Ureter (tissue), 1 donor: ENCODE measurements around the gene RREB1. TPM values are rescaled to one million over a fixed set of nuclear protein-coding genes. Genes with fewer than 3 reads are reported as not detected.

Experiments used
- DNase-seq: peaks from one replicate; pipeline ENCODE4 v3.0.0-alpha.2; 2020; ENCODE audit warnings: low spot score
- total RNA-seq: library from RNA; stranded (reverse); gene quantifications from one replicate; pipeline ENCODE4 v1.2.4, GENCODE V29; 2023
- donor health status: DM: yes; HTN: yes; CAD: no.

RREB1 gene
- total RNA-seq, 1 donor from 2014 or later: 74.6 TPM

DNA sequence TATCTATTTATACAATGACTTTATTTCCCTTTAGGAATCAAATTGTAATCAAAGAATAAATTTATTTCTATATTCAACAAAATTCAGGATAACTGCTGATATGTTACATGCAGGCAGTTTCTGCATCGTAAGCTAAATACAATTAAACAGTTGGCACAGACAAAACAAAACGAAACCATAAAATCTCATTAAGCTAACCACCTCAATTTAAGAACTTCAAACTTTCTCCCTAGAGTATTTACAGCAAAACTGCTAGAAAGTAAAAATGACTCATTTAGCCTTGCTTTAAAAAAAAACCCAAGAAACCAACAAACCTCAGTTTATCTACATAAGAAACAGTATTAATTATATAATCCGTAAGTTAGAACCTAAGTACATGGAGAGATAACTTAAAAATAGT is 188.2 kb downstream of the RREB1 start:
- DNase-seq: no peak

DNA sequence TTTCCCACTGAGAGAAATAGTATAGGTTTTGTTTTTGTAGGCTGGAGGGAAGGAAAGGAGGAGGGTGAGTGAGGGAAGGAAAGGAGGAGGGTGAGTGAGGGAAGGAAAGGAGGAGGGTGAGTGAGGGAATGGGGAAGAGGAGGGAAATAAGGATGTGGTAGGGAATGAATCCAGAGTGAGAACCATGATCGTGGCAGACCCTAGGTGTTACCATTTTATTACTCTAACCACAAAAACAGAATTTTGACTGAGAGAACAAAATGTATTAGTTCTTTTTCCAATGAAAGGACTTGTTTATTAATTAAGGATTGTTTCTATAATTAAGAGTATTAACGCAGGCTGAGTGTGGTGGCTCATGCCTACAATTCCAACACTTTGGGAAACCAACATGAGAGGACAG is 188.8 kb downstream of the RREB1 start:
- no peak for DNase-seq

DNA sequence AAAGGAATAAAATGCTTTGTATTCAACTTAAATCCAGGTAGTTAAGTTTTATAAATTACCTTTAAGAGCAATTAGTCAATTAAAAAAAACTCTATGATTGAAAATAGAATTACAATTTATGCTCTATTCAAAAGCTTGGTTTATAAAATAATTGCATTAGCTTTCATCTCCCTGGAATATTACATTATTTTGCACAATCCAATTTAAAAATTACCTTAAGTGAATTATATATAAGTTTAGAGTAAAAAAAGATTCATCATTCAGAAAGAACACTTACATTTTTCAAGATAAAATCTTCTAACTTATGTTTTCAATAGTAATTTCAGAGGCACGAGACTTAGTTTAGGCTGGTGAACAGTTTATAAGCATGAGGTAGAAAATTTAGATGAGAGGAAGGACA is 190.4 kb downstream of the RREB1 start:
- DNase-seq: no peak

DNA sequence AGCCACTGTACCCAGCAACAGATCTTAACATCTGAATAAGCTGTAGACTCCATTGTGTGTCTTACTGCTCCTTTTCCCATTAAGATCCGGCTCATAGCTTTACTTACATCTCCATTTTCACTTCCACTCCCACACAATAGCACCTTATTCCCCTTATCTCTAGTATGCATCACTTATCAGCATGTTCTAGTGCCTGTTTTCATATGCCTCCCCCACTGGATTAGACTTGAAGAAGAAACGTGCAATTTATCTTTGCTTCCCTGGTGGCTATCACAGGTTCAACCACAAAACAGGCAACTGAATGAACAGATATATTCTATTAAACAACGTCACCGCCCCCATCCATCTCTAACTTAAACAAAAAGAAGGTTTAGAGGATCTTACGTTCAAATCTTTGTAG is 193.2 kb downstream of the RREB1 start:
- no peak for DNase-seq

Other genes starting within 250 kb of the RREB1 start
- 116 TPM for gene SSR1, start 205.2 kb downstream of the RREB1 start, total RNA-seq